HepG2 (cell line): ENCODE data around the gene DUSP7. TPM values are rescaled to one million over a fixed set of nuclear protein-coding genes. Genes with fewer than 3 reads are reported as not detected.

ENCODE experiments used
- CEBPZ ChIP-seq: IDR thresholded peaks from 2 replicates; pipeline ENCODE4 v1.6.1; 2012; ENCODE audit warnings: low read length, improper control_type of control experiment
- CSRNP2 ChIP-seq: sonication (generic); formaldehyde crosslinking; conservative IDR thresholded peaks from 2 replicates; pipeline ENCODE4 v1.8.0; 2022; ENCODE audit warnings: low read depth, missing genetic modification reagents
- ELF4 ChIP-seq: sonication (generic); formaldehyde crosslinking; IDR thresholded peaks from 2 replicates; pipeline ENCODE4 v1.5.0; 2020; ENCODE audit warnings: missing genetic modification reagents, mild to moderate bottlenecking, moderate library complexity, borderline replicate concordance
- FIP1L1 ChIP-seq: fragments of 200-400 bp; formaldehyde crosslinking; IDR thresholded peaks from 2 replicates; pipeline ENCODE4 v1.6.1; 2018; ENCODE audit warnings: low read depth, mild to moderate bottlenecking, low read length, moderate library complexity, borderline replicate concordance; ENCODE audit not compliant: insufficient read depth
- FOXA1 ChIP-seq, 2 experiments: fragments of 450-650 bp in 1 of 2; sonication (generic) in 1 of 2; formaldehyde crosslinking in 1 of 2; IDR thresholded peaks; 2 replicates each; pipeline versions ENCODE4 v1.4.0 to v1.6.1; 2016 to 2020; ENCODE audit warnings: missing genetic modification reagents in 1 of 2
- FOXA3 ChIP-seq: IDR thresholded peaks from 2 replicates; pipeline ENCODE4 v1.6.1; 2016; ENCODE audit warnings: missing genetic modification reagents, missing compliant biosample characterization
- FOXP4 ChIP-seq: sonication (generic); formaldehyde crosslinking; IDR thresholded peaks from 2 replicates; pipeline ENCODE4 v1.4.0; 2020; ENCODE audit warnings: missing genetic modification reagents
- HHEX ChIP-seq: IDR thresholded peaks from 2 replicates; pipeline ENCODE4 v1.6.1; 2016; ENCODE audit warnings: control low read depth
- JDP2 ChIP-seq: sonication (generic); formaldehyde crosslinking; IDR thresholded peaks from 2 replicates; pipeline ENCODE4 v1.8.1; 2022; ENCODE audit warnings: missing genetic modification reagents, borderline replicate concordance
- KMT2B ChIP-seq: IDR thresholded peaks from 2 replicates; pipeline ENCODE4 v1.6.1; 2016; ENCODE audit warnings: missing genetic modification reagents, missing compliant biosample characterization
- PLRG1 ChIP-seq: fragments of 450-650 bp; conservative IDR thresholded peaks from 2 replicates; pipeline ENCODE4 v1.6.1; 2016
- RARA ChIP-seq: IDR thresholded peaks from 2 replicates; pipeline ENCODE4 v1.6.1; 2016; ENCODE audit warnings: missing genetic modification reagents, missing compliant biosample characterization
- THAP9 ChIP-seq: sonication (generic); formaldehyde crosslinking; IDR thresholded peaks from 2 replicates; pipeline ENCODE4; 2020; ENCODE audit warnings: missing genetic modification reagents, mild to moderate bottlenecking, borderline replicate concordance
- ZBTB1 ChIP-seq: sonication (generic); formaldehyde crosslinking; IDR thresholded peaks from 2 replicates; pipeline ENCODE4 v1.4.0; 2020; ENCODE audit warnings: missing genetic modification reagents, borderline replicate concordance
- ZGPAT ChIP-seq: IDR thresholded peaks from 2 replicates; pipeline ENCODE4 v1.6.1; 2016; ENCODE audit warnings: mild to moderate bottlenecking
- ZNF274 ChIP-seq: sonication (generic); formaldehyde crosslinking; IDR thresholded peaks from 2 replicates; pipeline ENCODE4 v1.5.1; 2020; ENCODE audit warnings: mild to moderate bottlenecking, missing genetic modification reagents
- ZSCAN22 ChIP-seq: sonication (generic); formaldehyde crosslinking; IDR thresholded peaks from 2 replicates; pipeline ENCODE4 v1.4.0; 2020; ENCODE audit warnings: mild to moderate bottlenecking, missing genetic modification reagents
- polyA plus RNA-seq, 8 experiments: library from polyadenylated mRNA; depleted of rRNA in 3 of 8; stranded (reverse) in 7 of 8; unstranded in 1 of 8; fragments of >200 nt; fragmentation: Illumina TruSeq in 4 of 8; extraction: Trizol in 4 of 8; gene quantifications; 2 replicates each; pipeline versions ENCODE4 v1.2.1 to v1.2.3, GENCODE V29; 2011 to 2016; ENCODE audit warnings: low read depth in 4 of 8, missing spikeins in 1 of 8, mixed read lengths in 1 of 8; ENCODE audit not compliant: insufficient read depth in 1 of 8
- total RNA-seq, 5 experiments: library from RNA; depleted of rRNA; stranded (reverse); fragments of >200 nt; fragmentation: Illumina TruSeq; extraction: Trizol; gene quantifications; 2 replicates each; pipeline ENCODE4 v1.2.3, GENCODE V29; 2016; ENCODE audit warnings: low read depth in 1 of 5

The DUSP7 gene
- total and polyA plus RNA-seq, 2 of the 13 experiments (the other 11 are each of a cell fraction or from before 2014, with no cell fraction given), result 6.6 to 8.8 TPM

- TF ChIP-seq FOXA1 (IDR thresholded peaks at IDR 0.05) (peak; percentile 76), FOXA1 (CRISPR knock-in tag; IDR thresholded peaks at IDR 0.05) (peak; percentile 96), JDP2 (CRISPR knock-in tag) (no peak), HHEX (CRISPR knock-in tag) (0 out of 2 replicates have a peak, but pooled peaks have one; percentile 37), ZGPAT (CRISPR knock-in tag) (peak; percentile 65; the same call in 1 of the 2 replicates), ZBTB1 (CRISPR knock-in tag) (no peak), RARA (CRISPR knock-in tag) (peak; percentile 83), FOXA3 (CRISPR knock-in tag) (peak; percentile 96), CSRNP2 (CRISPR knock-in tag) (no peak), FIP1L1 (no peak), CEBPZ (no peak), FOXP4 (CRISPR knock-in tag) (peak; percentile 83), KMT2B (CRISPR knock-in tag) (no peak), ELF4 (CRISPR knock-in tag) (no peak), ZNF274 (CRISPR knock-in tag) (no peak), THAP9 (peak; percentile 66; the same call in 1 of the 2 replicates), ZSCAN22 (CRISPR knock-in tag) (no peak; the same call in 1 of the 2 replicates), PLRG1 (no peak)
Measured at GRCh38 chr3:52080830-52081719, 24.7 kb upstream of the DUSP7 start (continued).
